GM06990 (cell line): ENCODE measurements around the gene GALNT8.

Source experiments
- DNase-seq: peaks from one replicate; pipeline ENCODE4 v3.0.0-alpha.2; 2011; ENCODE audit not compliant: insufficient read length; ENCODE audit errors: extremely low read depth
- H3K27me3 ChIP-seq: replicated peaks from 2 replicates; pipeline ENCODE4 v1.6.0; 2011; ENCODE audit warnings: low read length; ENCODE audit not compliant: control insufficient read depth, insufficient read depth
- H3K36me3 ChIP-seq: 2 replicates; pipeline ENCODE4 v1.5.1; 2011; ENCODE audit warnings: low read length; ENCODE audit not compliant: control insufficient read depth, insufficient read depth
- H3K4me3 ChIP-seq: replicated peaks from 2 replicates; pipeline ENCODE4 v1.5.1; 2011; ENCODE audit warnings: low read depth, mild to moderate bottlenecking, control low read depth, low read length
- CTCF ChIP-seq: IDR thresholded peaks from 2 replicates; pipeline ENCODE4 v1.5.1; 2011; ENCODE audit warnings: low read length, control low read depth, mild to moderate bottlenecking, inconsistent platforms; ENCODE audit not compliant: insufficient read depth, poor library complexity, severe bottlenecking

The GALNT8 gene

DNA sequence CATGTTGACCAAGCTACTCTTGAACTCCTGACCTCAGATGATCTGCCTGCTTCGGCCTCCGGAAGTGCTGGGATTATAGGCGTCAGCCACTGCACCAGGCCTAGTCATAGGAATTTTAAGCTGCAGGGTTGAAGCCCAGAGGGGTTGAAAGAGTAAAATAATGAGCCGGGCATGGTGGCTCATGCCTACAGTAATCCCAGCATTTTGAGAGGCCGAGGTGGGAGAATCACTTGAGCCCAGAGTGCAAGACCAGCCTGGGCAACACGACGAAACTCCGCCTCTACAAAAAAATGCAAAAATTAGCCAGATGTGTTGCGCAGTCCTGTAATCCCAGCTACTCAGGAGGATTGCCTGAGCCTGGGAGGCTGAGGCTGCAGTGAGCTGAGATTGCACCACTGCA lies 69.6 kb downstream of the GALNT8 start:
- no peaks in the 10 kb centered on the region; the same call in 1 of the 2 replicates for H3K27me3 ChIP-seq
- TF ChIP-seq CTCF = no peak
- H3K4me3 ChIP-seq = no peak overlapping the region
- DNase-seq = no peak
- no peaks in the 10 kb centered on the region for H3K36me3 ChIP-seq

- no peak overlapping the region for H3K4me3 ChIP-seq
- DNase-seq = no peak
- TF ChIP-seq CTCF = no peak
Measured at GRCh38 chr12:4791497-4791896, 71.3 kb downstream of the GALNT8 start.

DNA sequence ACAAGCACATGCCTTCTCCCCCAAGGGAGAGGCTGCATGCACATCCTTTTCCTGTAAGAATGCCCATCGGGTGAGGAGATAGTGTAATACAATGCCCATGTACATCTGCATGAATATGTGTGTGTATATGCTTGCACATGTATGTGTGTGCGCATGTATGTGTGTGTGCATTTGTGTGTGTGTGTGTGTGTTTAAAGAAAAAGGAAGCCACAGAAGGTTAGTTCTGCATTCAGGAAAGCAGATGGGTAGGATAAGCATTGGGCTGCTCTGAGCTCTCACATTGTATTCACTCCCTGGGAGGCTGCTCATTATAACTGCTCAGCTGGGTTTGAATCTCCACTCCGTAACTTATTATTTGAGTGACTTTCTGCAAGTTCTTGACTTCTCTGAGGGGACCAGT lies 74.3 kb downstream of the GALNT8 start:
- no peak for DNase-seq
- Histone ChIP-seq H3K36me3 (no peaks in the 10 kb centered on the region), H3K4me3 (no peak overlapping the region), H3K27me3 (peaks cover 2% of the 10 kb centered on the region; the same call in 1 of the 2 replicates)
- no peak for TF ChIP-seq CTCF

More at GRCh38 chr12:4791497-4791896, 71.3 kb downstream of the GALNT8 start:
- H3K36me3 ChIP-seq = no peaks in the 10 kb centered on the region
- no peaks in the 10 kb centered on the region; the same call in none of the 2 replicates for H3K27me3 ChIP-seq

- TF ChIP-seq CTCF = no peak
Measured at GRCh38 chr12:4796216-4796615, 76.0 kb downstream of the GALNT8 start.

GRCh38 chr12:4796694-4797482 lies 76.7 kb downstream of the GALNT8 start:
- Histone ChIP-seq H3K36me3 (no peaks in the 10 kb centered on the region), H3K27me3 (peaks cover 2% of the 10 kb centered on the region; the same call in 1 of the 2 replicates), H3K4me3 (no peak overlapping the region)
- TF ChIP-seq CTCF = no peak
- DNase-seq = no peak

More at GRCh38 chr12:4796216-4796615, 76.0 kb downstream of the GALNT8 start:
- Histone ChIP-seq H3K36me3 (no peaks in the 10 kb centered on the region), H3K4me3 (no peak overlapping the region), H3K27me3 (peaks cover 2% of the 10 kb centered on the region; the same call in 1 of the 2 replicates)
- no peak for DNase-seq

GRCh38 chr12:4800555-4800954 lies 80.4 kb downstream of the GALNT8 start:
- no peaks in the 10 kb centered on the region for H3K36me3 ChIP-seq
- TF ChIP-seq CTCF = no peak
- H3K4me3 ChIP-seq = no peak overlapping the region
- DNase-seq = no peak
- peaks cover 4% of the 10 kb centered on the region; the same call in 1 of the 2 replicates for H3K27me3 ChIP-seq
